ENCODE data around the gene ZMYND12. TPM values are rescaled to one million over a fixed set of nuclear protein-coding genes. Genes with fewer than 3 reads are reported as not detected.

ZMYND12 gene
- polyA plus RNA-seq, 3 donors: 0.76 to 1.3 (median 1.2) TPM

- H3K9ac ChIP-seq (ENCODE audit: insufficient read depth, low read length, poor library complexity, severe bottlenecking): no peak overlapping the region
- H3K36me3 ChIP-seq (replicated peaks in 1 of 2; ENCODE audit: control insufficient read depth in 1 of 2, insufficient read depth in 2 of 2, low read length in 2 of 2): peaks cover 0 to 8% of the 10 kb centered on the region in 2 donors
- no peaks in the 10 kb centered on the region for H3K27me3 ChIP-seq (ENCODE audit: control insufficient read depth in 2 of 2, insufficient read depth in 2 of 2, low read length in 2 of 2)
- TF ChIP-seq, protein P1, sequence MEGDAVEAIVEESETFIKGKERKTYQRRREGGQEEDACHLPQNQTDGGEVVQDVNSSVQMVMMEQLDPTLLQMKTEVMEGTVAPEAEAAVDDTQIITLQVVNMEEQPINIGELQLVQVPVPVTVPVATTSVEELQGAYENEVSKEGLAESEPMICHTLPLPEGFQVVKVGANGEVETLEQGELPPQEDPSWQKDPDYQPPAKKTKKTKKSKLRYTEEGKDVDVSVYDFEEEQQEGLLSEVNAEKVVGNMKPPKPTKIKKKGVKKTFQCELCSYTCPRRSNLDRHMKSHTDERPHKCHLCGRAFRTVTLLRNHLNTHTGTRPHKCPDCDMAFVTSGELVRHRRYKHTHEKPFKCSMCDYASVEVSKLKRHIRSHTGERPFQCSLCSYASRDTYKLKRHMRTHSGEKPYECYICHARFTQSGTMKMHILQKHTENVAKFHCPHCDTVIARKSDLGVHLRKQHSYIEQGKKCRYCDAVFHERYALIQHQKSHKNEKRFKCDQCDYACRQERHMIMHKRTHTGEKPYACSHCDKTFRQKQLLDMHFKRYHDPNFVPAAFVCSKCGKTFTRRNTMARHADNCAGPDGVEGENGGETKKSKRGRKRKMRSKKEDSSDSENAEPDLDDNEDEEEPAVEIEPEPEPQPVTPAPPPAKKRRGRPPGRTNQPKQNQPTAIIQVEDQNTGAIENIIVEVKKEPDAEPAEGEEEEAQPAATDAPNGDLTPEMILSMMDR (IDR thresholded peaks at IDR 0.05): no peak
- no peaks in the 10 kb centered on the region for H4K20me1 ChIP-seq (ENCODE audit: insufficient read depth, low read length)
- H3K4me3 Mint-ChIP-seq: no peak overlapping the region
- no peak overlapping the region for H3K4me3 ChIP-seq (replicated peaks in 1 of 3; ENCODE audit: low read depth in 2 of 3, low read length in 3 of 3)
- intact Hi-C loops (cut with micrococcal nuclease): no loop called here
- H3K36me3 Mint-ChIP-seq: peaks cover 9 to 13% of the 10 kb centered on the region in 2 donors
- H3K9me3 ChIP-seq (replicated peaks in 1 of 2; ENCODE audit: control insufficient read depth in 1 of 2, insufficient read depth in 1 of 2, low read length in 2 of 2): no peaks in the 10 kb centered on the region
- H2AFZ ChIP-seq (ENCODE audit: insufficient read depth, low read depth, low read length, poor library complexity, severe bottlenecking): no peak overlapping the region
- H3K27me3 Mint-ChIP-seq (ENCODE audit: low read depth in 3 of 3): peaks cover 0 to 1% (median 0%) of the 10 kb centered on the region in 3 donors
- no peak overlapping the region for H3K4me2 ChIP-seq (replicated peaks; ENCODE audit: extremely low read depth, low read length, poor library complexity, severe bottlenecking)
- H3K4me1 ChIP-seq (ENCODE audit: control insufficient read depth in 1 of 2, insufficient read depth in 2 of 2, low read length in 2 of 2): peaks cover 14 to 28% of the 10 kb centered on the region in 2 donors
- no peak for DNase-seq
- no peak overlapping the region for H3K27ac ChIP-seq (ENCODE audit: low read depth in 1 of 2, low read length in 2 of 2)
- no peak overlapping the region for H3K27ac Mint-ChIP-seq
- WGBS (ENCODE audit: insufficient coverage): 100% methylated on average over 1 of the region's 4 CpGs
- no peaks in the 10 kb centered on the region for H3K9me3 Mint-ChIP-seq
- peaks cover 19% of the 10 kb centered on the region for H3K4me1 Mint-ChIP-seq
- H3K79me2 ChIP-seq (ENCODE audit: insufficient read depth, low read length): peaks cover 20% of the 10 kb centered on the region
Observed at GRCh38 chr1:42453386-42453785, 2.4 kb downstream of the ZMYND12 start.

GRCh38 chr1:42450061-42450460 lies 5.8 kb downstream of the ZMYND12 start:
- H2AFZ ChIP-seq (ENCODE audit: insufficient read depth, low read depth, low read length, poor library complexity, severe bottlenecking): no peak overlapping the region
- no peaks in the 10 kb centered on the region for H3K9me3 Mint-ChIP-seq
- no peak for DNase-seq
- intact Hi-C loops (cut with micrococcal nuclease): no loop called here
- no peaks in the 10 kb centered on the region for H3K27me3 ChIP-seq (ENCODE audit: control insufficient read depth in 2 of 2, insufficient read depth in 2 of 2, low read length in 2 of 2)
- H3K27ac ChIP-seq (ENCODE audit: low read depth in 1 of 2, low read length in 2 of 2): no peak overlapping the region
- no peak overlapping the region for H3K4me3 Mint-ChIP-seq
- H3K36me3 Mint-ChIP-seq: no peaks in the 10 kb centered on the region
- H3K9ac ChIP-seq (ENCODE audit: insufficient read depth, low read length, poor library complexity, severe bottlenecking): no peak overlapping the region
- H3K4me1 ChIP-seq (ENCODE audit: control insufficient read depth in 1 of 2, insufficient read depth in 2 of 2, low read length in 2 of 2): peaks cover under 1 to 3% of the 10 kb centered on the region in 2 donors
- no peaks in the 10 kb centered on the region for H3K79me2 ChIP-seq (ENCODE audit: insufficient read depth, low read length)
- H4K20me1 ChIP-seq (ENCODE audit: insufficient read depth, low read length): no peaks in the 10 kb centered on the region
- no peak overlapping the region for H3K27ac Mint-ChIP-seq
- H3K4me3 ChIP-seq (replicated peaks in 1 of 3; ENCODE audit: low read depth in 2 of 3, low read length in 3 of 3): no peak overlapping the region
- H3K9me3 ChIP-seq (replicated peaks in 1 of 2; ENCODE audit: control insufficient read depth in 1 of 2, insufficient read depth in 1 of 2, low read length in 2 of 2): no peaks in the 10 kb centered on the region
- no peak overlapping the region for H3K4me2 ChIP-seq (replicated peaks; ENCODE audit: extremely low read depth, low read length, poor library complexity, severe bottlenecking)
- TF ChIP-seq, protein P1 (IDR thresholded peaks at IDR 0.05): no peak
- no CpG with 5 or more reads among the region's 1 CpG for WGBS (ENCODE audit: insufficient coverage)
- peaks cover 0 to 1% (median 0%) of the 10 kb centered on the region in 3 donors for H3K27me3 Mint-ChIP-seq (ENCODE audit: low read depth in 3 of 3)
- peaks cover 2% of the 10 kb centered on the region for H3K4me1 Mint-ChIP-seq
- H3K36me3 ChIP-seq (replicated peaks in 1 of 2; ENCODE audit: control insufficient read depth in 1 of 2, insufficient read depth in 2 of 2, low read length in 2 of 2): no peaks in the 10 kb centered on the region
